GM21737 (cell line): ENCODE measurements around the gene NR2F1-AS1.

Source experiments
- ATAC-seq: cut with Tn5 transposase; IDR thresholded peaks from one replicate; pipeline ENCODE4 v1.9.1; 2021; ENCODE audit warnings: mild to moderate bottlenecking, moderate library complexity; ENCODE audit not compliant: unreplicated experiment

Gene NR2F1-AS1

DNA sequence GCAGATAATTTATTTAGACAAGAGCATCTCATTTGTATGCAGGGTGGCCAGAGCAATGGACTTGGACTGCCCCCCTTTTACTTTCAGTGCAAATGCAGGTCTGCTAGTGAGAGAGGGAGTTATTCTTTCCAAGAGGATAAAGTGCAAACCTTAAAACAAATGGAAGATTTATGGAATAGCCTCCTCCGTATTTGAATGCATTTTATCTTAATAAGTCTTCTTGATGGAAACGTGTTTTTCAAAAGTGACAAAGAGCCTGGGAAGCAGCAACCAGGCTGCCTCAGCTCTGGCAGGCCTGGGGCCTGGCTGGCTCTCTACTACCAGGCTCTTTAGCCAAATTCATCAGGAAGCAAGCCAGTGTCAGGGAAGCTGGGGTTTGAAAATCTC, 8.8 kb upstream of the NR2F1-AS1 start:
- ATAC-seq = no peak

GRCh38 chr5:93589152-93589828, 8.3 kb upstream of the NR2F1-AS1 start:
- no peak for ATAC-seq

- ATAC-seq = no peak
These were observed 7.5 kb upstream of the NR2F1-AS1 start for GRCh38 chr5:93588352-93589151.

DNA sequence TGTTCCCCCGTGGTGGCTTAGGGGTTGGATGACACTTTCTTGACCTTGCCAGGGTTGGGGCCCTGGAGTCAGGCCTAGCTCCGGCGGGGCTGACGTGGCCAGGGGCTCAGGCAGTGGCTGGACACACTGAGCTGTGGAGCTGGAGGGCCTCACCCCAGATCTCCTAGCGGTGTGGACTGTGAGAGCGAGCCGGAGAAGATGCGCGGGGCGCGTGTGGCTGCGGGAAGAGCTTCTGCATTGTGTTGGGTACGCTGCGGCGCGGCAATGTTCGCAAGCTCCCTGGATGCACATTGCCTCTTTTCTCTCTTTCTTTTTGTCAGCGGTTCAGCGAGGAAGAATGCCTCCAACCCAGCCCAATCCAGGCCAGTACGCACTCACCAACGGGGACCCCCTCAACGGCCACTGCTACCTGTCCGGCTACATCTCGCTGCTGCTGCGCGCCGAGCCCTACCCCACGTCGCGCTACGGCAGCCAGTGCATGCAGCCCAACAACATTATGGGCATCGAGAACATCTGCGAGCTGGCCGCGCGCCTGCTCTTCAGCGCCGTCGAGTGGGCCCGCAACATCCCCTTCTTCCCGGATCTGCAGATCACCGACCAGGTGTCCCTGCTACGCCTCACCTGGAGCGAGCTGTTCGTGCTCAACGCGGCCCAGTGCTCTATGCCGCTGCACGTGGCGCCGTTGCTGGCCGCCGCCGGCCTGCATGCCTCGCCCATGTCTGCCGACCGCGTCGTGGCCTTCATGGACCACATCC, 6.8 kb upstream of the NR2F1-AS1 start:
- no peak for ATAC-seq

- ATAC-seq = no peak
These were observed 5.9 kb upstream of the NR2F1-AS1 start for GRCh38 chr5:93586736-93587596.

GRCh38 chr5:93585767-93586385, 4.9 kb upstream of the NR2F1-AS1 start:
- no peak for ATAC-seq

- ATAC-seq = no peak
These were observed 4.2 kb upstream of the NR2F1-AS1 start for GRCh38 chr5:93585041-93585766.

- ATAC-seq = no peak
These were observed 3.6 kb upstream of the NR2F1-AS1 start for GRCh38 chr5:93584596-93585040.

DNA sequence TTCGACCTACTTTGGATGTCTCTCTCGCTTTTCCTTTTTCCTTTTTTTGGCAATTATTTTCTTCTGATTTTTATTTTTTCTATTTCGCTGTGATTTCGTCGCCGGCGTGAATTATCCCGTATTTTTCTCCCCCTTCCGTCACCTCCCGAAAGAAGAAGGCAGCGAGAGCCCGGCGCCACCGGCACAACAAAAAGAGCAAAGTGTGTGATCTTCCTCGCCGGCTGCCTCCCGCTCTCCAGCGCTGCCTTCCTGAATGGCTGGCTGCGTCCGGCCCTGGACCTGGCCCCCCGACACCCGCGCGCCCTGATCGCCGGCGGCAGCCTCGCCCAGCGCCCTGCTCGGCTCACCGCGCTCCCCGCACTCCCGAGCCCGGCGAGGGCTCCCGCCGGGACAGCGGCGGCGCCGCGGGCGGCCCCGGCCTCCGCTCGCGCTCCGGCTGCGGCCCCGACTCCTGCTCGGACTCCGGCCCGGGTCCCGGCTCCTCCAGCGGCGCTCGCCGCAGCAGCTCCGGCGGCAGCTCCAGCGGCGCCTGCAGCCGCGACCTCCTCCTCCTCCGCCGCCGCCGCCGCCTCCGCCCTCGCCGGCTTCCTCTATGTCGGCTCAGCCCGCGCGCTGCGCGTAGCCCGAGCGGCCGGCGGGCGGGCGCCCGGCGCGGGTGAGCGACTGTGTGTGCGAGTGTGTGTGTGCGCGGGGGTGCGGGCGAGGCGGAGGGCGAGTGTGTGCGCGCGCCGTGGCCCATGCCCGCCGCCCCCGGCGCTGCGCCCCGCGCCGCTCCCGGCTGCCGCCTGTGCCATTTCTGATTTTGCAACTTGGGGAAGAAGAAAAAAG, 3.0 kb upstream of the NR2F1-AS1 start:
- no peak for ATAC-seq

- ATAC-seq = no peak
These were observed 2.4 kb upstream of the NR2F1-AS1 start for GRCh38 chr5:93583439-93583767.

GRCh38 chr5:93582677-93583438, 1.8 kb upstream of the NR2F1-AS1 start, which contains the start of gene NR2F1:
Gene NR2F1 (plus strand): TSS chr5:93583222. CDS start chr5:93585024, 1,802 bp downstream.
- no peak for ATAC-seq

DNA sequence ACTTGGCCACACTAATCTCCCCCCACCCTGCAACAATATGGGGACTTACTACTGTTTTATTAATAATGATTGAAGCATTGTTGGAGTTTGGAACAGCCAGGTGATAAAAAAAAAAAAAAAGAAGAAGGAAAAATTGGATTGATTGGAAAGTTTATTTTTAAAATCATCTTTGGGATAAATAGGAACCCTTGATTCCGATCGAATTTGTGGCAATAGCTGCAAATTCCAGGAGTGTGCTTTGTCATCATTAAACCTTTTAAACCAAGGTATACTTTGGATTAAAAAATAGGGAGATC, 1.1 kb upstream of the NR2F1-AS1 start:
- ATAC-seq = no peak

DNA sequence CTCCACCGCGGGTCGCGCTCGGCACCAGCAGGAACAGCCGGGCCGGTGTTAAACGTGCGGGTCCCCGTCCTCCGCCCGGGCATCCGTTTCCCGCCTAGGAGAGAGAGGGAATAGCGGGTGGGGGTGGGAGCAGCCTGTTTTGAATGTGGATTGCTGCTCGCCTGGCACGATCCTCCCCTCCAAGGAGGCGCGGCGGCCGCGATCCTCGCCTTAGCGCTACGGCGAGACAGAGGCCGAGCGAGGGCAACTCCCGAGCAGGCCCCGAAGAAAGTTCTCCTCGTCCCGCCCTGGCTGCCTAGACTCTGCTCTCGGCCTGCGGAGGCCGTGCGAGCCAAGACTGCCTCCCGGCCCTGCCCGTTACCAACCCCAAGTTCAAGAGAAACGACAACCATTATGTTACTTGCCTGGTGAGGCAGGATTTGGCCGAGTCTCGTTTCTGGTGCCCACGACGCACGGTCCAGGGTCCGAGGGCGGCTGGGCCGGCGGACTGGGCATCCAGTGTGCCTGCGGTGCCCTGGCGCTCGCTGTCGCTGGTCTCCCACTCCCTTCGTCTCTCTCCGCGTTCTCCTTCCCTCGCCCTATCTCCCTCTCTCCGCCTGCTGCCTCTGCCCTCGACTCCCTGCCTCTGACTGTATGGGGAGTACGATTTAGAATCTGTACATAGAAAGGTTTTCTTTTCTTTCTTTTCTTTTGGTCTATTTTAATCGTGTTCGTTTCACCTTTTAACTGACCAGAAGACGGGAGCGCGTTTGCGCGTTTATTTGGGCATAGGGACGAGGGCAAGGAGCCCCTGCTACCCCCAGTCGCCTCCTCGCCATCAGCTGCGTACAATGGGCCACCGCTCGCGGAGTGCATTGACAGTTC, 724 bp downstream of the NR2F1-AS1 start:
- no peak for ATAC-seq

DNA sequence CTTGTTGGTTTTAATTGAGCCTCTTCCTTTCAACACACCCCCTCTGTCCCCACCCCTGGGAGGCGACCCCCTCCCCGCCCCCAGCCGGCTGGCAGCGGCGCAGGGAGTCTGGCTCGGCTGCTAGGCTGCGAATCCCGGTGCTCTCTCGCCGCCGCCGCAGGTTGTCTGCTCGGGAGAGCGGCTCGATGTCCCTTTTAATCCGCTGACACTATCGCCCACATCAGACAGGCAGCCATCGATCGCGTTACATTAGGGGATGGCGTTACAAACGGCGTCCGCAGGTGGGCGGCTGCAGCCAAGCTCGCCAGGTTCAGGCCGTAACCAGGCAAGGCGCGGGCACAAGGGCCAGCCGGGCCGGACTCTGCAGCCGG, 1.3 kb downstream of the NR2F1-AS1 start:
- ATAC-seq = no peak

DNA sequence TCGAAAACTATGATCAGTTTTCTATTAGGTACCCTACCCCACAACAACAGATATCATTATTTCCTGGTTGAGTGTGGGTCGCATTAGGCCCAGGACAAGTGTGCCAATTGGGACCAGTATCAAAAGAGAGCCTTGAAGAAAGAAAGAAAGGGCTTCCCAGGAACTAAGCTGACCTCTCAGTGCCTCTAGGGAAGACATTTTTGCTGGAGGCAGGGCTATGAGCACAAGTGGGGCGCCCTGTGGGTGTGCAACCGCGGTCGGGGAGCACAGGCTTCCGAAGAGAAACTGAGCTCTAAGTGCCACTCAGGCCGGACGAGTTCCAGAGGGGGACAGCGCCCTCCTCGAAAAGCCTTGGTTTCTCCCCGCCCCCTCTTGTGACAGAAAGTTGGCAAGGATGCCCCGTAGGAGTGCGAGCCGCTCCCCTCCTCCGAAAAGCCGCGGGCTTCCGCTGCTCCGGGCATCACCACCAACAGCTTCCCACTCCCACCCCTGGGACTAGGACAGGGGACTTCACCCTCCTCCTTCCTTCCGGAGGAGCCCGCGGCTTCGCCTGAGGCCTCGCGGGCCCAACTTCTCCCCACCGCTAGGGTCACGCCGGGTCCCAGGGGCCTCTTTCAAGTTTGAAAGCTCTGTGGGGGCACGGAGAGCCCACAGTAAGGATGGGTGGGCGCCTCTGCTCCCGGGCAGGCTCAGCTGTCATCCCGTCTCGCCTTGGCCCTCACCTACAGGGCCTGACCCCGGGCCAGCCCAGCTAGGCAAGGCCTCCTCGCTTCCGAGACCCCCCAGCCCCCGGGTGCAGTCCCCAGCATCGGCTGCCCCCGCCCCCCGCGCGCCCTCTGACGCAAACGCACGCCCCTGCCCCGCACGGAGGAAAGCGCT, 2.0 kb downstream of the NR2F1-AS1 start:
- ATAC-seq = no peak
